GM20000 (cell line): Measurements from ENCODE around the gene KMT2A.

Source experiments
- DNase-seq: peaks from one replicate; pipeline ENCODE4 v3.0.0; 2012; ENCODE audit warnings: low spot score
- CTCF ChIP-seq: IDR thresholded peaks from 2 replicates; pipeline ENCODE4 v1.5.1; 2012; ENCODE audit warnings: mild to moderate bottlenecking, control low read depth; ENCODE audit errors: extremely low read depth, missing control alignments

KMT2A gene

GRCh38 chr11:118436639-118437207 is 431 bp downstream of the KMT2A start:
- no peak for DNase-seq
- TF ChIP-seq CTCF, result no peak

- DNase-seq, result peak; percentile 51
- no peak for TF ChIP-seq CTCF
These were observed 1.2 kb downstream of the KMT2A start for GRCh38 chr11:118437208-118438125.

- DNase-seq, result peak; percentile 68
- TF ChIP-seq CTCF, result no peak
These were observed 2.1 kb downstream of the KMT2A start for GRCh38 chr11:118438314-118438931.

- TF ChIP-seq CTCF, result no peak
These were observed 3.4 kb downstream of the KMT2A start for GRCh38 chr11:118439646-118440045.

GRCh38 chr11:118441770-118442275 is 5.5 kb downstream of the KMT2A start:
- no peak for DNase-seq
- TF ChIP-seq CTCF, result no peak

More at GRCh38 chr11:118439646-118440045, 3.4 kb downstream of the KMT2A start:
- no peak for DNase-seq

GRCh38 chr11:118442301-118442700 is 6.0 kb downstream of the KMT2A start:
- no peak for TF ChIP-seq CTCF
- DNase-seq, result no peak
